ACHN (cell line): ENCODE data around the gene CUL7.

ENCODE experiments used
- DNase-seq: peaks from one replicate; pipeline ENCODE4 v3.0.0-alpha.2; 2015
- in situ Hi-C: cut with HindIII; loops from 2 replicates; pipeline ENCODE4 v1.10.0; 2017; ENCODE audit warnings: low sequenced_read_pairs, low pct_ligation_motif_present, low pct_unique_long_range_greater_than_20kb

Gene CUL7

DNA sequence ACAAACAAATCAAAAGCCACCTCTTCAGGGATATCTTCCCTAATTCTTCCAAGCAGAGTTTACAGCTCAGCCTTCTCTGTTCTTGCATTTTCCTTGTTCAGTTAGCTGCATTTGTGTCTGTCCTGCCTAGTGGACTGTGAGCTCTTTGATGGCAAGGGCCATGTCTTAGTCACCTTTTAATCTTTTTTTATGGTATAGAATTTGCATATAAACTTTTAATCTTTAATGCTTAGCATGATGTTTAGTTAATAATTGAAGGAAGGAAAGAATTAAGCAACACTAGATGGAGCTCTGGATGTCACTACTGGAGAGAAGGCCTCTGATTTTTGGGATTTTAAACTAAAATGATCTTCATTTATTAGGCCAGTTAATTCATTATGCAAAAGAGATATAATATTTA, 57.1 kb downstream of the CUL7 start:
- in situ Hi-C loops, result no loop called here
- peak; percentile 7 for DNase-seq

DNA sequence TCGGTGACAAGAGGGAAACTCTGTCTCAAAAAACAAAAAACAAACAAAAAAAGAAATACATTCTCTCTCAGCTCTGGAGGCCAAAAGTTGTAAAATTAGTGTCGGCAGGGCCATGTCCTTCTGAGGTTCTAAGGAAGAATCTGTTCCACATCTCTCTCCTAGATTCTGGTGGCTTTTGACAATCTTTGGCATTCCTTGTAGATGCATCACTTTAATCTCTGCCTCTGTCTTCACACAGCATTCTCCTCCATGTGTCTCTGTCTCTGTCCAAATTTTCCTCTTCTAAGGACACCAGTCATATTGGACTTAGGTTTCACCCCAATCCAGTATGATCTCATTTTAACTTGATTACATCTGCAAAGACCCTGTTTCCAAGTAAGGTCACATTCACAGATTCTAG, 60.2 kb downstream of the CUL7 start:
- DNase-seq, result no peak
- in situ Hi-C loops, result no loop called here

- no peak for DNase-seq
- in situ Hi-C loops, result no loop called here
Measured at GRCh38 chr6:42989923-42990322, 63.7 kb downstream of the CUL7 start.

DNA sequence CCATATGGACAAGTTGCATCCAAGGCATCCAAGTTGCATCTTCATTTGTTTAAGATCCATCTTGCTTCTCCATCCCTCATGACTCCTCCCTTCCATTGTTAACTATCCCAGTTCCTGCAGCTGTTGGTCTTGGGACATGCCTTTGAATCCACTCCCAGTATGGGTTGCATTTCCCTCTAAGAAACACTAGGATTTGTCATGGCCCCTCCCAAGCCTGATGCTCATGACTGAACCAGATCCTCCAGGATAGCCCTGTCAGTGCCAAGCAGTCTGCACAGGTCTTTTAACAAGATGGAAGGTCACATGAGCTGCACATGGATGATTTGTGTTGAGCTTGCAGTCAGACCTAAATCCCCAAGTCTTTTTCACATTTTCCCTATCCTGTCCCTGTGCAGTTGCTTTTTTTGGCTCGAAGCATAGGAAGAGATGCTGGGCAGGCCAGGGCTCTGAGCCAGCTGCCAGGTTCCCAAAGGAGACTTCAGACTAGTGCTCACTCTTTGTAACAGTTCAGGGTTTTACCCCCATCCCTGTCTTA, 65.1 kb downstream of the CUL7 start:
- in situ Hi-C loops, result no loop called here
- DNase-seq, result no peak
